GM19438 (cell line): ENCODE measurements around the gene DYNC2H1.

Experiments used
- ATAC-seq: cut with Tn5 transposase; IDR thresholded peaks from one replicate; pipeline ENCODE4 v1.9.1; 2021; ENCODE audit warnings: low read depth; ENCODE audit not compliant: unreplicated experiment

DYNC2H1 gene

GRCh38 chr11:103108933-103109817, at the start of gene DYNC2H1:
DYNC2H1 (plus strand) TSS chr11:103109426; CDS start chr11:103109575, 149 bp downstream.
- peak; percentile 99 for ATAC-seq

GRCh38 chr11:103061656-103062055, 47.6 kb upstream of the DYNC2H1 start:
- ATAC-seq = no peak

GRCh38 chr11:103067118-103067517, 42.1 kb upstream of the DYNC2H1 start:
- no peak for ATAC-seq

DNA sequence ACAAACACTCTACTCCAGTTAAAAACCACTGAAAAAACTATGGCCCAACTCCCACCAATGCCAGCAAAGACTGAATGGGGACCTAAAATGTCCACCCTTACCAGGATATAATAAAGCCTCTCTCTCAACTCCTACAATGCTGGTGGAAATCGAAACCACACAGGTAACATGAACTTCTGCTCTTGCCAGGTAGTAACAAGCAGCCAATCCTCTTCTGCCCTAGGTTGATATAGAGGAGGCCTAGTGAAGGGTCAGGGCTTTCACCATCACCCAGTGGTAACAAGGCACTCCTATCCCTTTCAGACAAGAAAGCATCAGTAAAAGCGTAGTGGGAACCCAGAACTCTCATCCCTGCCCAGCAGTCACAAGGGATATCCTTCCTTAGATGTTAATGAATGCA, 39.9 kb upstream of the DYNC2H1 start:
- ATAC-seq = no peak

DNA sequence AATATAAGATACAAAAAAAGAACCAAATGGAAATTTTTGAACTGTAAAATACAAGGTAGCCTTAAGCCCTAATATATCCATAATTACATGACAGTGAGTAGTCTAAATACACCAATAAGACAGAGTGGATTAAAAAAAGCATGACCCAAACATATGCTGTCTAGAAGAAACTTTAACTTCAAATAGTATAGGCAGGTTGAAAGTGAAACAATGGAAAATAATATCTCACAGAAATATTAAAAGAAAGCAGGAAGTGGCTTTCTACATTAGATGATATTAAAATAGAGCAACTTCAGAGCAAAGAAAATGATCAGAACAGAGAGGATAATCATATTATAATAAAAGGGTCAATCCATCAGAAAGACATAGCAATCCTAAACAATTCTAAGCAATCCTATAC, 39.1 kb upstream of the DYNC2H1 start:
- ATAC-seq = no peak

DNA sequence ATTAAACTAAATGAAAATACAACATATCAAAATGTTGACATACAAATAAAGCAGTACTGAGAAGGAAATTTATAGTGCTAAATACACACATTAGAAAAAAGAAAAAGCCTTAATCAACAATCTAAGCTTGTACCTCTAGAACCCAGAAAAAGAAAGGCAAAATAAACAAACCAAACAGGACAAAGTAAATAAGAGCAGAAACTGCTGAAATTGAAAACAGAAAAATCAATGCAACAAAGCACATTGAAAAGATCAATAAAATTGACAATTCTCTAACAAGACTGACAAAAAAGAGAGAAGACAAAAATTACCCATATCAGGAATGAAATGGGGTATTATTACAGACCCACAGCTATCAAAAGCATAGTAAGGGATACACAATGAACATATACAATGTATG, 38.2 kb upstream of the DYNC2H1 start:
- no peak for ATAC-seq

- ATAC-seq = no peak
Observed at GRCh38 chr11:103076361-103076760, 32.9 kb upstream of the DYNC2H1 start.

- ATAC-seq = no peak
Observed at GRCh38 chr11:103077554-103077953, 31.7 kb upstream of the DYNC2H1 start.

- no peak for ATAC-seq
Observed at GRCh38 chr11:103078710-103079109, 30.5 kb upstream of the DYNC2H1 start.

- ATAC-seq = no peak
Observed at GRCh38 chr11:103079833-103080232, 29.4 kb upstream of the DYNC2H1 start.

DNA sequence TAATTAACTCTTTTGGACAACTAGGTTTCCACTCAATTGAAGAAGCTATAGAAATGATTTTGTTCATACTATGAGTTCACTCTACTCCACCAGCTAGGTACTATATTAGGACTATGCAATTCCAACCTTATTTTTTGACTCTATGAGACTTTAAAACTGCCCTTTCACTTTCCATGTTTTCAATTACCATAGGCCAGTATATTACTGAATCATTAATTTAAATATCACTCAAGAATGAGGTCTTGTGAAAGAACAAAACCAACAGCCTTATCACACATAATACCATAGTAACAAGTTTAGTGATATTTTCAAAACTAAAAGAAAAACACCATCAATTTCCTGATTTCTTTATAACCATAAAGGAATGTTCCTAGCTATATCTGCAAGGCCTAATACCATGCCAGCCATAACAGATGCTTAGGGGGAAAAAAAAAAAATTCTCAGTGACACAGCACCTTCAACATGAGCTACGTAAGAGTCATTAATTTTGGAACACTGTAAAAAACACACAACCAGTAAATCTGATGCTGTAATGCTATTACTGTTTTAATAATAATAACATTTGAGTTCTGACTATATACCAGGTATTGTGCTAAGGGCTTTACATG, 23.4 kb upstream of the DYNC2H1 start:
- no peak for ATAC-seq

DNA sequence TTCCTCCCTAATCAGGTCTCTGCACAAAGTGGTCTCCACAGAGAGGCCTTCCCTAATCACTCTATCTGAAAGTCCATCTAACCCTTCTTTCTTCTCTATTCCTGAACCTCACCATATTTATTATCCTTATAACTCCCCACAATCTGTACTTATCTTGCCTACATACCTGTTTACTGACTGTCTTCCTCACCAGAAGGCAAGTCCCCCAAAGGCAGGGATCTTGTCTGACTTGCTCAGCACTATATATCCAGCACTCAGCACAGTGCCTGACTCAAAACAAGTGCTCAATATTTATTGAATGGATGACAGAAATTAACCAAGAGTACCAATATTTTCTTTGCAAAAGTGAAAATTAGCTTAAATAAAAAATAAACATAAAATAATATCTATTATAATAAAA, 22.8 kb upstream of the DYNC2H1 start:
- no peak for ATAC-seq

DNA sequence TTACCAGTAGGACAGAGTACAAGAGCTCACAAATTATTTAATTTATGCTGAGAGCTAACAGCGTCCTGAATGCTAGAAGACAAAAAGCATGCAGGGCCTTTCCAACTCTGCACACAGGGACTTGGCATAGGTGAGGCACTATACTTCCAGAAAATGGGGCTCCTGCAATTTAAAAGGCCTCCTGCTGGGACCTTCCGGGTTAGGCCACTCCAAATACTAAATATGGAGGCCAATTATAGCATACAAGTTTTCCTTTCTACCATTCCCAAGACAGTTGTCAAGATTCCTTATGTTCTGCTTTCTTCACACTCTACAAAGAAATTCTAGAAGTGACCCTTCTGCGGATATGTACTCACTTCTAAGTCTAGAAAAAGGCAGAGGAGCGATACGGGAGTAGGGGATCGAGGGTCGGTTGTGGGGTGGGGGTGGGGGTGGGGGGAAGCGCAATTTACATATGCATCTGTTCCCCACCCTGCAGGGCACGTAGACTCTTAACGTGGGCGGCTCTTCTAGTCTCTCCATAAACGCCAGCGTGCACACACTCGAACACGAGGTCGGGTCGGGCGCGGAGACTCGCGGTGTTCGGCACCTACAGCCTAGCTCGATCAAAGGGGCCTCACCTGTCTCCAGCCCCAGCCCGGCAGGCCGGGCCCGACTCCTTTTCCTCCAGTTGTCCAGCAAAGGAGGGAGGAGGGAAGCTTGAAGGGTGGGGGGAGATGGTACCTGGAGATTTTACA, 18.0 kb upstream of the DYNC2H1 start:
- ATAC-seq = peak; percentile 46

DNA sequence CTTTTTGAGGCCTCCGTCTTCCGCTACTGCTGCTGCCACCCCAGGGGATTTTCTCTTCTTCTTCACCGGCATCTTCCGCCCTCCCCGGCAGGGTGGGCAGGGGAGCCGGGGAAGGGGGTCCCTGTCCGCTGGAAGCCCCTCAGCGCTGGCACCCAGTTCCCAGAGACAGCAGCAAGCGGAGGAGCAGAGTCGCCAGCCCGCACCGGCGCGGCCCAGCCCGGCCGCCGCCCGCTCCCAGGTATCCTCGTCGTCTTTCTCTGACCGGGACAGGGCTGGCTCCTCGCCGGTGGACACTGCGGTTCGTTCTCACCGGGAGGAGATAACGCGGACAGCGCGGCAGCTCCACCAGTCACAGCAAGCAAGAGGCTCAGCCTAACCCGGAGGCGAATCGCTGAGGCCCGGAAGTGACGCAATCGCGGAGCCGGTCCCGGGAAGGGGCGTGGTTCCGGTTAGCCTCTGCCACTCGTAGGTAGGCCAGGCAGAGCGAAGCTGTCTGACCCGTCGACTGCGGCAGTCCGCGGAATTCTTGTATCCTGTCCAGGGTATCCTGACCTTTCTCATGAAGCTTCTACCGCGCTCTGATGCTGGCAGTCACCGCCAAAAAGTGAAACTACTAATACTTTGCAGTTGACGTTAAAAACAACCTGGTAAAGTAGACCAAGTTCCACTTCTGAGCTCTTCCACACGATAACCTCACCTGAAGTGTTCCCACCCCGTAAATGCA, 17.3 kb upstream of the DYNC2H1 start, which contains the start of gene DCUN1D5:
Gene DCUN1D5 (minus strand): TSS at position 360 of the 724 bp plus-strand sequence. CDS start 288 bp downstream, at position 72.
- peak; percentile 99 for ATAC-seq

GRCh38 chr11:103097279-103097678, 11.9 kb upstream of the DYNC2H1 start:
- no peak for ATAC-seq

DNA sequence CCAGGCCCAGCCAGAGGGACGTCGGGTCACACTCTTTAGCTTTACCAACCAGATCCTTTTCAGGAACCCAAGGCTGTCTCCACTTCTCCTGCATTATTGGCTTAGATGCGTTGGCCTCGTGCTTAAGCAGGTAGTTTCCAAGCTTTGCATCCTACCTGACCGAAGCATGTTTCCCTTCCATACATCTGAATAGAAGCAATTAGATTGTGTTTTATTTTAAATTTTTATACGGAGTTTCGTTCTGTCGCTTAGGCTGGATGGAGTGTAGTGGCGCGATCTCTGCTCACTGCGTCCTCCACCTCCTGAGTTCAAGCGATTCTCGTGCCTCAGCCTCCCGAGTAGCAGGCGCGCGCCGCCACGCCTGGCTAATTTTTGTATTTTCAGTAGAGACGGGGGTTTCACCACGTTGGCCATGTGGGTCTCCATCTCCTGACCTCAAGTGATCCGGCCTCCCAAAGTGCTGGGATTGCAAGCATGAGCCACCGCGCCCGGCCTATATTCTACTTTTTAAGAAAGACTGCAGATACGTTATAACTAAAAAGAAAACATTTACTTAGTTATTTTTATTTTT, 677 bp downstream of the DYNC2H1 start:
- ATAC-seq = peak; percentile 31

- no peak for ATAC-seq
Observed at GRCh38 chr11:103110391-103110790, 1.2 kb downstream of the DYNC2H1 start.

DNA sequence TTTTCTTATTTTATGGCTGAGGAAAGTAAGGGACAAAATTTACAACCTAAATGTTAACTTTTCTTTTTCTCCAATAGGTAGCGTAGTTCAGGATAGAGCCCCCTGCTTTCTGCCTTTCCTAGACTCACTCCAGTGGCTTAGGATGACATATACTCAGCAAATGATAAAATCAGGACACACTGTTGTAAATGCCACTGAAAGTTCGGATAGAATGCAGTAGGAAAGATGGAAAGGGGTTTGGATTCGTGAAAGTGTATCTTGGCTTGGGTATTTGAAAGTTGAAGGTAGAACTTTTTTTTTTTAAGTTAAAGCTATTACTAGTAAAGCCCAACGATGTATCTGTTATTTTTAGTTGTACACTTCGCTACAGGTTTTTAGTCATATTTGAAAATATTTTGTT, 2.2 kb downstream of the DYNC2H1 start:
- ATAC-seq = no peak

- no peak for ATAC-seq
Observed at GRCh38 chr11:103112364-103112763, 3.1 kb downstream of the DYNC2H1 start.

DNA sequence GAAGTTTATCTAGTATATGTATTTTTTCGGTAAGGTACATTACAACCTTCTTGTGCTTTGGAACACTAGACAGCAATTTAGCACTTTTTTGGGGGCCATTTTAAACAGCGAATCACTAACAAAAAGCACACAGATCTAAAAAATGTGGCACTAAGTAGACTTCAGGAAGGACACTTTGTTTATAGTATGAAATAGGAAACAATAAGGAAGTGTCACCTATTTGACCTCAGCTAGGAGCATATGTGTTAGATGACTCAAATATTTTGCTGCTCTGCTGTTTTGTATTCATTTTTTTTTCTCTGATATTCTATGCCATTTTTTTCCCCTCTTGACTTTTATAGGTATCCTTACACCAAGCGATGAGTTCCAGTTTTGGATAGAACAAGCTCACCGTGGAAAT, 5.6 kb downstream of the DYNC2H1 start:
- ATAC-seq = no peak
